NCI-H1092 treated with DMSO at 0.1 percent for 48 hours (cell line): Measurements from ENCODE around the gene CD79B.
"Not testable (repeated sequence)": the region's sequence is repeated elsewhere in the genome, so short reads cannot be mapped to it uniquely, and the experiment has no call there.

Experiments
- DNase-seq: peaks from one replicate; lab custom pipeline; 2025; lab: John Stamatoyannopoulos, UW

Gene CD79B

GRCh38 chr17:63910096-63910495 is 22.0 kb downstream of the CD79B start:
- no peak for DNase-seq

- not testable (repeated sequence) for DNase-seq
Measured at GRCh38 chr17:63909586-63909985, 22.5 kb downstream of the CD79B start.

- not testable (repeated sequence) for DNase-seq
Measured at GRCh38 chr17:63907161-63907778, 24.9 kb downstream of the CD79B start.

- not testable (repeated sequence) for DNase-seq
Measured at GRCh38 chr17:63904796-63905195, 27.3 kb downstream of the CD79B start.

GRCh38 chr17:63903787-63904201 is 28.3 kb downstream of the CD79B start:
- not testable (repeated sequence) for DNase-seq

GRCh38 chr17:63901971-63902370 is 30.2 kb downstream of the CD79B start:
- DNase-seq, result not testable (repeated sequence)

GRCh38 chr17:63898899-63899798 is 33.0 kb downstream of the CD79B start:
- not testable (repeated sequence) for DNase-seq

- DNase-seq, result not testable (repeated sequence)
Measured at GRCh38 chr17:63896524-63897354, 35.4 kb downstream of the CD79B start, which contains the start of gene CSH1. Gene CSH1, minus strand, starts transcription at chr17:63896574. Its CDS starts 63 bp downstream, at chr17:63896511.

- DNase-seq, result not testable (repeated sequence)
Measured at GRCh38 chr17:63894821-63895220, 37.3 kb downstream of the CD79B start.

GRCh38 chr17:63894021-63894420 is 38.1 kb downstream of the CD79B start:
- DNase-seq, result not testable (repeated sequence)

GRCh38 chr17:63892316-63893037 is 39.7 kb downstream of the CD79B start:
- not testable (repeated sequence) for DNase-seq

- not testable (repeated sequence) for DNase-seq
Measured at GRCh38 chr17:63889026-63889848, 42.9 kb downstream of the CD79B start.

- DNase-seq, result not testable (repeated sequence)
Measured at GRCh38 chr17:63885119-63885518, 47.0 kb downstream of the CD79B start.

GRCh38 chr17:63882626-63883126 is 49.5 kb downstream of the CD79B start:
- not testable (repeated sequence) for DNase-seq

- no peak for DNase-seq
Measured at GRCh38 chr17:63881935-63882601, 50.1 kb downstream of the CD79B start, which contains the start of gene GH2. Gene GH2, minus strand, starts transcription at chr17:63881944. Its CDS starts 143 bp downstream, at chr17:63881801.

- not testable (repeated sequence) for DNase-seq
Measured at GRCh38 chr17:63881337-63881736, 50.8 kb downstream of the CD79B start.

GRCh38 chr17:63880706-63881105 is 51.4 kb downstream of the CD79B start:
- no peak for DNase-seq
